Hepatocyte (in vitro differentiated cells): ENCODE data around the gene ARRB2.

Experiments
- EZH2 ChIP-seq: fragments of 200-600 bp; sonication (generic); IDR thresholded peaks from 2 replicates; pipeline ENCODE4 v1.6.1; 2016; ENCODE audit warnings: antibody characterized with exemption, mild to moderate bottlenecking, borderline replicate concordance
- TF ChIP-seq, protein P1 (sequence below): fragments of 200-600 bp; sonication (generic); IDR thresholded peaks from 2 replicates; pipeline ENCODE4 v1.5.1; 2016; ENCODE audit warnings: antibody characterized with exemption, mild to moderate bottlenecking; ENCODE audit not compliant: poor library complexity

DNA sequence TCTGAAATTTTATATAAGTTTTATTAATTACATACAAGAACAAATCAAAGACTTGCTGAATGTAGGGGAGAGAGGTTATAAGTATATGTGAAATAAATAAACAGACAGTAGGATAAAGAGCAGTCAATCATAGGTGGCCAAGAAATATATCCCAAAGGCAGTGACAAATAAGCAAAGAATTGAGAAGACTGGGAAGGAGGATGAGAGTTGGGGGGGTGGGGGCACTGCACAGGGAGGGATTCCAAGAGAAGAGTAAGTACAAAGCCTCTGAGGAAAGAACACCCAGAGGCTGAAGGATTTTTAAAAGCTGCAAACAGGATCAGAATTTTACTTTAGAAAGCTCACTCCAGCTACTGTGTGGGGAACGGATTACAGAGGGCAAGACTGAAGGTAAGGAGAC is 9.3 kb upstream of the ARRB2 start:
- TF ChIP-seq, protein P1, sequence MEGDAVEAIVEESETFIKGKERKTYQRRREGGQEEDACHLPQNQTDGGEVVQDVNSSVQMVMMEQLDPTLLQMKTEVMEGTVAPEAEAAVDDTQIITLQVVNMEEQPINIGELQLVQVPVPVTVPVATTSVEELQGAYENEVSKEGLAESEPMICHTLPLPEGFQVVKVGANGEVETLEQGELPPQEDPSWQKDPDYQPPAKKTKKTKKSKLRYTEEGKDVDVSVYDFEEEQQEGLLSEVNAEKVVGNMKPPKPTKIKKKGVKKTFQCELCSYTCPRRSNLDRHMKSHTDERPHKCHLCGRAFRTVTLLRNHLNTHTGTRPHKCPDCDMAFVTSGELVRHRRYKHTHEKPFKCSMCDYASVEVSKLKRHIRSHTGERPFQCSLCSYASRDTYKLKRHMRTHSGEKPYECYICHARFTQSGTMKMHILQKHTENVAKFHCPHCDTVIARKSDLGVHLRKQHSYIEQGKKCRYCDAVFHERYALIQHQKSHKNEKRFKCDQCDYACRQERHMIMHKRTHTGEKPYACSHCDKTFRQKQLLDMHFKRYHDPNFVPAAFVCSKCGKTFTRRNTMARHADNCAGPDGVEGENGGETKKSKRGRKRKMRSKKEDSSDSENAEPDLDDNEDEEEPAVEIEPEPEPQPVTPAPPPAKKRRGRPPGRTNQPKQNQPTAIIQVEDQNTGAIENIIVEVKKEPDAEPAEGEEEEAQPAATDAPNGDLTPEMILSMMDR = no peak
- TF ChIP-seq EZH2 = no peak
